NCI-H1930 (cell line): ENCODE measurements around the gene CTNND2.

Experiments used
- DNase-seq, 2 experiments: peaks; one replicate each; lab custom pipeline; 2025; lab: John Stamatoyannopoulos, UW

CTNND2 gene

GRCh38 chr5:11385251-11385900, 518.9 kb downstream of the CTNND2 start:
- no peak for DNase-seq

- peak; percentile 71 to 75 for DNase-seq
Observed at GRCh38 chr5:11384441-11385250, 519.6 kb downstream of the CTNND2 start.

GRCh38 chr5:11383506-11384095, 520.6 kb downstream of the CTNND2 start:
- DNase-seq: no peak

- DNase-seq: no peak
Observed at GRCh38 chr5:11378461-11378860, 525.8 kb downstream of the CTNND2 start.

GRCh38 chr5:11377896-11378295, 526.4 kb downstream of the CTNND2 start:
- DNase-seq: no peak

GRCh38 chr5:11372191-11372590, 532.1 kb downstream of the CTNND2 start:
- no peak for DNase-seq

GRCh38 chr5:11371021-11371420, 533.2 kb downstream of the CTNND2 start:
- no peak for DNase-seq

GRCh38 chr5:11364531-11364930, 539.7 kb downstream of the CTNND2 start:
- DNase-seq: no peak

GRCh38 chr5:11363631-11364178, 540.5 kb downstream of the CTNND2 start:
- DNase-seq: no peak

- DNase-seq: no peak
Observed at GRCh38 chr5:11361768-11362167, 542.5 kb downstream of the CTNND2 start.

- no peak for DNase-seq
Observed at GRCh38 chr5:11357928-11358327, 546.3 kb downstream of the CTNND2 start.

GRCh38 chr5:11355491-11355890, 548.8 kb downstream of the CTNND2 start:
- DNase-seq: no peak

GRCh38 chr5:11346336-11346735, 557.9 kb downstream of the CTNND2 start:
- no peak for DNase-seq

GRCh38 chr5:11335881-11336760, 568.1 kb downstream of the CTNND2 start:
- DNase-seq: no peak

GRCh38 chr5:11334404-11334803, 569.8 kb downstream of the CTNND2 start:
- no peak for DNase-seq

- no peak for DNase-seq
Observed at GRCh38 chr5:11329679-11330078, 574.6 kb downstream of the CTNND2 start.

GRCh38 chr5:11324521-11325289, 579.5 kb downstream of the CTNND2 start:
- no peak for DNase-seq

GRCh38 chr5:11323761-11324160, 580.5 kb downstream of the CTNND2 start:
- no peak for DNase-seq

GRCh38 chr5:11322133-11322532, 582.1 kb downstream of the CTNND2 start:
- no peak for DNase-seq

GRCh38 chr5:11319836-11320580, 584.2 kb downstream of the CTNND2 start:
- DNase-seq: no peak
